SK-N-SH (cell line): ENCODE results near the gene KRT20. TPM values are rescaled to one million over a fixed set of nuclear protein-coding genes. Genes with fewer than 3 reads are reported as not detected.

ENCODE experiments used
- CTCF ChIA-PET: fragments of 300-600, 350-600 bp; formaldehyde crosslinking; extraction: SDS; loops from one replicate; lab custom pipeline; 2021; lab: Yijun Ruan, JAX
- POLR2A ChIA-PET: fragments of 350-600 bp; sonication (Branson Sonifier 250); formaldehyde crosslinking; extraction: SDS; loops from one replicate; lab custom pipeline; 2020; ENCODE audit warnings: antibody characterized with exemption, inconsistent platforms; lab: Yijun Ruan, JAX
- DNase-seq: peaks from one replicate; pipeline ENCODE4 v3.0.0; 2012
- H2AFZ ChIP-seq: fragments of 200-600 bp; sonication (generic); 2 replicates; pipeline ENCODE4 v1.8.1; 2016; ENCODE audit warnings: antibody characterized with exemption, mild to moderate bottlenecking, low read depth
- H3F3A ChIP-seq: fragments of 200-600 bp; sonication (generic); replicated peaks from 2 replicates; pipeline ENCODE3; 2016; ENCODE audit warnings: antibody characterized with exemption, mild to moderate bottlenecking; ENCODE audit not compliant: insufficient read depth
- H3K27ac ChIP-seq, 2 experiments: fragments of 200-500 bp in 1 of 2; fragments of 200-600 bp in 1 of 2; sonication (Bioruptor generic) in 1 of 2; sonication (generic), shearing (Covaris generic) in 1 of 2; 2 replicates each; pipeline versions ENCODE4 v1.5.1 to v1.6.1; 2014 to 2016; ENCODE audit warnings: low read depth in 2 of 2, inconsistent platforms in 1 of 2, low read length in 1 of 2, mild to moderate bottlenecking in 1 of 2, mixed read lengths in 1 of 2
- H3K27me3 ChIP-seq: fragments of 200-600 bp; sonication (generic), shearing (Covaris generic); 2 replicates; pipeline ENCODE4 v1.6.1; 2016; ENCODE audit warnings: mixed run types; ENCODE audit not compliant: insufficient read depth
- H3K36me3 ChIP-seq, 2 experiments: fragments of 200-500 bp in 1 of 2; fragments of 200-600 bp in 1 of 2; sonication (Bioruptor generic) in 1 of 2; sonication (generic) in 1 of 2; replicated peaks in 1 of 2; 2 replicates each; pipeline versions ENCODE3 to v1.5.1; 2014 to 2016; ENCODE audit warnings: low read length in 1 of 2, mild to moderate bottlenecking in 1 of 2; ENCODE audit not compliant: insufficient read depth in 2 of 2, control insufficient read depth in 1 of 2
- H3K4me1 ChIP-seq, 2 experiments: fragments of 200-500 bp in 1 of 2; fragments of 200-600 bp in 1 of 2; sonication (Bioruptor generic) in 1 of 2; sonication (generic), shearing (Covaris generic) in 1 of 2; 2 replicates each; pipeline versions ENCODE4 v1.5.1 to v1.6.1; 2014 to 2016; ENCODE audit warnings: low read depth in 1 of 2, low read length in 1 of 2, mixed run types in 1 of 2; ENCODE audit not compliant: insufficient read depth in 2 of 2, control insufficient read depth in 1 of 2
- H3K4me2 ChIP-seq: fragments of 200-600 bp; sonication (generic), shearing (Covaris generic); 2 replicates; pipeline ENCODE4 v1.6.1; 2017; ENCODE audit warnings: mixed run types
- H3K4me3 ChIP-seq, 2 experiments: fragments of 200-500 bp in 1 of 2; fragments of 200-600 bp in 1 of 2; sonication (Bioruptor generic) in 1 of 2; sonication (generic), shearing (Covaris generic) in 1 of 2; 2 replicates each; pipeline versions ENCODE4 v1.5.1 to v1.8.1; 2014 to 2016; ENCODE audit warnings: low read depth in 2 of 2, inconsistent platforms in 1 of 2, low read length in 1 of 2, mild to moderate bottlenecking in 1 of 2, mixed read lengths in 1 of 2, moderate library complexity in 1 of 2
- H3K79me2 ChIP-seq: fragments of 200-600 bp; sonication (generic); 2 replicates; pipeline ENCODE4 v1.8.1; 2017; ENCODE audit warnings: mild to moderate bottlenecking; ENCODE audit not compliant: insufficient read depth
- H3K9ac ChIP-seq: fragments of 200-600 bp; sonication (generic); 2 replicates; pipeline ENCODE4 v1.6.1; 2017; ENCODE audit warnings: mixed run types
- H3K9me2 ChIP-seq: fragments of 200-600 bp; sonication (generic); 2 replicates; pipeline ENCODE4 v1.6.1; 2017; ENCODE audit warnings: mixed run types
- H3K9me3 ChIP-seq: fragments of 200-600 bp; sonication (generic); 2 replicates; pipeline ENCODE4 v1.6.1; 2017; ENCODE audit warnings: mixed run types, mild to moderate bottlenecking, moderate library complexity
- H4K20me1 ChIP-seq: fragments of 200-600 bp; sonication (generic); 2 replicates; pipeline ENCODE4 v1.6.1; 2017; ENCODE audit warnings: mild to moderate bottlenecking, mixed run types; ENCODE audit not compliant: insufficient read depth
- ELF1 ChIP-seq: IDR thresholded peaks from 2 replicates; pipeline ENCODE4 v1.4.0; 2012
- EP300 ChIP-seq, 2 experiments: IDR thresholded peaks; 2 replicates each; pipeline versions ENCODE4 v1.4.0 to v1.6.1; 2012; ENCODE audit warnings: borderline replicate concordance in 1 of 2, low read depth in 1 of 2, low read length in 1 of 2
- FOXM1 ChIP-seq: IDR thresholded peaks from 2 replicates; pipeline ENCODE4 v1.4.0; 2012; ENCODE audit warnings: low read depth, mild to moderate bottlenecking
- GABPA ChIP-seq: IDR thresholded peaks from 2 replicates; pipeline ENCODE4 v1.4.0; 2012; ENCODE audit warnings: low read depth, mild to moderate bottlenecking
- JUND ChIP-seq: IDR thresholded peaks from 2 replicates; pipeline ENCODE4 v1.4.0; 2012
- NFIC ChIP-seq: IDR thresholded peaks from 2 replicates; pipeline ENCODE4 v1.4.0; 2012; ENCODE audit warnings: borderline replicate concordance
- NRF1 ChIP-seq: IDR thresholded peaks from 2 replicates; pipeline ENCODE4 v1.6.1; 2012; ENCODE audit warnings: low read depth, mild to moderate bottlenecking, low read length
- RCOR1 ChIP-seq: fragments of 150-350 bp; IDR thresholded peaks from 2 replicates; pipeline ENCODE4 v1.6.1; 2017; ENCODE audit warnings: antibody characterized with exemption, low read length
- RXRA ChIP-seq: IDR thresholded peaks from 2 replicates; pipeline ENCODE4 v1.4.0; 2012; ENCODE audit warnings: low read depth, mild to moderate bottlenecking, borderline replicate concordance
- SMC3 ChIP-seq: IDR thresholded peaks from 2 replicates; pipeline ENCODE4 v1.6.1; 2012; ENCODE audit warnings: low read depth, low read length, improper control_type of control experiment
- TAF1 ChIP-seq: IDR thresholded peaks from 2 replicates; pipeline ENCODE4 v1.6.1; 2012; ENCODE audit warnings: low read depth, mild to moderate bottlenecking, low read length, moderate library complexity, borderline replicate concordance
- WGBS: methylation state at CpG from one replicate; pipeline ENCODE4 v1.1.6; 2017; ENCODE audit warnings: low lambda C conversion rate; 5-methylcytosine and 5-hydroxymethylcytosine counted together
- polyA plus RNA-seq, 3 experiments: library from polyadenylated mRNA; depleted of rRNA; stranded (reverse); fragments of >200 nt; gene quantifications; 2 replicates each; pipeline ENCODE4 v1.2.3, GENCODE V29; 2012
- TF ChIP-seq, protein P1 (sequence below): IDR thresholded peaks from 2 replicates; pipeline ENCODE4 v1.4.0; 2012; ENCODE audit warnings: low read depth, borderline replicate concordance
- TF ChIP-seq, protein P2 (sequence below): IDR thresholded peaks from 2 replicates; pipeline ENCODE4 v1.4.0; 2012; ENCODE audit warnings: low read depth
- TF ChIP-seq, protein P3 (sequence below): IDR thresholded peaks from 2 replicates; pipeline ENCODE4 v1.6.1; 2012; ENCODE audit warnings: mild to moderate bottlenecking, low read depth, low read length, moderate library complexity
- TF ChIP-seq, protein P4 (sequence below): IDR thresholded peaks from 2 replicates; pipeline ENCODE4 v1.4.0; 2012; ENCODE audit warnings: low read depth, borderline replicate concordance
- TF ChIP-seq, protein P5 (sequence below): fragments of 150-350 bp; IDR thresholded peaks from 2 replicates; pipeline ENCODE4 v1.6.1; 2016; ENCODE audit warnings: mild to moderate bottlenecking, low read depth, low read length

KRT20 gene
- polyA plus RNA-seq, 1 of the 3 experiments (the other 2 are of a cell fraction): not detected

DNA sequence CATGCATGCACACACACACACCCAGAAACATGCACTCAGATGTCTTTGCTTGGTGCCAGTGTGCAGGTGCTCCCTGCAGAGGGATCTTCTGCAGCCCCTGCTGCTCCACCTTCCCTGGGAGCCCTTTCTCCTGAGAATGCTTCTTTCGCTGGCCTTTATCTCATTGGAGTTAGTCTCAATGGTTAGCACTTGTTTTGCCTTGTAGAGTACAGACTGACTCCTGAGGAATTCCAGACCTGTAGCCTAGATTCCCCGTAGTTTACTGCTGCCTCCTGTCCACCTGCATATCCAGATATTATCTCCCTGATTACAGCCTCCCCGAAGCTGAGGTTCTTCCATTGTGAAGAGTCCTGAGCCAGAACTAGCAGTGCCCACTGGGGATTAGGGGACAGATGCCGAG, 14.9 kb downstream of the KRT20 start:
- ChIA-PET POLR2A (no interaction called here), CTCF (interaction anchor here (1.1 kb wide), 1 partner anchor 778 kb away, joined by 3 read pairs; no protein-coding TSS in a partner anchor)
- Histone ChIP-seq H3K4me3 (no peak overlapping the region), H3K9me2 (no peaks in the 10 kb centered on the region), H4K20me1 (no peaks in the 10 kb centered on the region), H3K79me2 (no peaks in the 10 kb centered on the region), H3K9ac (no peak overlapping the region), H3F3A (no peaks in the 10 kb centered on the region), H3K27me3 (peaks cover 39% of the 10 kb centered on the region), H3K9me3 (no peaks in the 10 kb centered on the region; the same call in 1 of the 2 replicates), H3K4me2 (no peak overlapping the region), H3K27ac (no peak overlapping the region), H2AFZ (no peak overlapping the region), H3K36me3 (no peaks in the 10 kb centered on the region), H3K4me1 (no peaks in the 10 kb centered on the region)
- 17% methylated on average over 4 of the region's 4 CpGs for WGBS
- DNase-seq: no peak
- TF ChIP-seq JUND (no peak), ELF1 (no peak), FOXM1 (no peak), GABPA (no peak), RCOR1 (no peak), NFIC (no peak), NRF1 (no peak), SMC3 (no peak), TAF1 (no peak), EP300 (IDR thresholded peaks at IDR 0.05; ENCODE audit: borderline replicate concordance in 1 of 2, low read depth in 1 of 2, low read length in 1 of 2) (no peak), RXRA (no peak)
- TF ChIP-seq, protein P1, sequence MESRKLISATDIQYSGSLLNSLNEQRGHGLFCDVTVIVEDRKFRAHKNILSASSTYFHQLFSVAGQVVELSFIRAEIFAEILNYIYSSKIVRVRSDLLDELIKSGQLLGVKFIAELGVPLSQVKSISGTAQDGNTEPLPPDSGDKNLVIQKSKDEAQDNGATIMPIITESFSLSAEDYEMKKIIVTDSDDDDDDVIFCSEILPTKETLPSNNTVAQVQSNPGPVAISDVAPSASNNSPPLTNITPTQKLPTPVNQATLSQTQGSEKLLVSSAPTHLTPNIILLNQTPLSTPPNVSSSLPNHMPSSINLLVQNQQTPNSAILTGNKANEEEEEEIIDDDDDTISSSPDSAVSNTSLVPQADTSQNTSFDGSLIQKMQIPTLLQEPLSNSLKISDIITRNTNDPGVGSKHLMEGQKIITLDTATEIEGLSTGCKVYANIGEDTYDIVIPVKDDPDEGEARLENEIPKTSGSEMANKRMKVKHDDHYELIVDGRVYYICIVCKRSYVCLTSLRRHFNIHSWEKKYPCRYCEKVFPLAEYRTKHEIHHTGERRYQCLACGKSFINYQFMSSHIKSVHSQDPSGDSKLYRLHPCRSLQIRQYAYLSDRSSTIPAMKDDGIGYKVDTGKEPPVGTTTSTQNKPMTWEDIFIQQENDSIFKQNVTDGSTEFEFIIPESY: no peak
- TF ChIP-seq, protein P2, sequence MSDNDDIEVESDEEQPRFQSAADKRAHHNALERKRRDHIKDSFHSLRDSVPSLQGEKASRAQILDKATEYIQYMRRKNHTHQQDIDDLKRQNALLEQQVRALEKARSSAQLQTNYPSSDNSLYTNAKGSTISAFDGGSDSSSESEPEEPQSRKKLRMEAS: no peak
- TF ChIP-seq, protein P3, sequence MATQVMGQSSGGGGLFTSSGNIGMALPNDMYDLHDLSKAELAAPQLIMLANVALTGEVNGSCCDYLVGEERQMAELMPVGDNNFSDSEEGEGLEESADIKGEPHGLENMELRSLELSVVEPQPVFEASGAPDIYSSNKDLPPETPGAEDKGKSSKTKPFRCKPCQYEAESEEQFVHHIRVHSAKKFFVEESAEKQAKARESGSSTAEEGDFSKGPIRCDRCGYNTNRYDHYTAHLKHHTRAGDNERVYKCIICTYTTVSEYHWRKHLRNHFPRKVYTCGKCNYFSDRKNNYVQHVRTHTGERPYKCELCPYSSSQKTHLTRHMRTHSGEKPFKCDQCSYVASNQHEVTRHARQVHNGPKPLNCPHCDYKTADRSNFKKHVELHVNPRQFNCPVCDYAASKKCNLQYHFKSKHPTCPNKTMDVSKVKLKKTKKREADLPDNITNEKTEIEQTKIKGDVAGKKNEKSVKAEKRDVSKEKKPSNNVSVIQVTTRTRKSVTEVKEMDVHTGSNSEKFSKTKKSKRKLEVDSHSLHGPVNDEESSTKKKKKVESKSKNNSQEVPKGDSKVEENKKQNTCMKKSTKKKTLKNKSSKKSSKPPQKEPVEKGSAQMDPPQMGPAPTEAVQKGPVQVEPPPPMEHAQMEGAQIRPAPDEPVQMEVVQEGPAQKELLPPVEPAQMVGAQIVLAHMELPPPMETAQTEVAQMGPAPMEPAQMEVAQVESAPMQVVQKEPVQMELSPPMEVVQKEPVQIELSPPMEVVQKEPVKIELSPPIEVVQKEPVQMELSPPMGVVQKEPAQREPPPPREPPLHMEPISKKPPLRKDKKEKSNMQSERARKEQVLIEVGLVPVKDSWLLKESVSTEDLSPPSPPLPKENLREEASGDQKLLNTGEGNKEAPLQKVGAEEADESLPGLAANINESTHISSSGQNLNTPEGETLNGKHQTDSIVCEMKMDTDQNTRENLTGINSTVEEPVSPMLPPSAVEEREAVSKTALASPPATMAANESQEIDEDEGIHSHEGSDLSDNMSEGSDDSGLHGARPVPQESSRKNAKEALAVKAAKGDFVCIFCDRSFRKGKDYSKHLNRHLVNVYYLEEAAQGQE: no peak
- TF ChIP-seq, protein P4, sequence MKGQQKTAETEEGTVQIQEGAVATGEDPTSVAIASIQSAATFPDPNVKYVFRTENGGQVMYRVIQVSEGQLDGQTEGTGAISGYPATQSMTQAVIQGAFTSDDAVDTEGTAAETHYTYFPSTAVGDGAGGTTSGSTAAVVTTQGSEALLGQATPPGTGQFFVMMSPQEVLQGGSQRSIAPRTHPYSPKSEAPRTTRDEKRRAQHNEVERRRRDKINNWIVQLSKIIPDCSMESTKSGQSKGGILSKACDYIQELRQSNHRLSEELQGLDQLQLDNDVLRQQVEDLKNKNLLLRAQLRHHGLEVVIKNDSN: no peak
- TF ChIP-seq, protein P5, sequence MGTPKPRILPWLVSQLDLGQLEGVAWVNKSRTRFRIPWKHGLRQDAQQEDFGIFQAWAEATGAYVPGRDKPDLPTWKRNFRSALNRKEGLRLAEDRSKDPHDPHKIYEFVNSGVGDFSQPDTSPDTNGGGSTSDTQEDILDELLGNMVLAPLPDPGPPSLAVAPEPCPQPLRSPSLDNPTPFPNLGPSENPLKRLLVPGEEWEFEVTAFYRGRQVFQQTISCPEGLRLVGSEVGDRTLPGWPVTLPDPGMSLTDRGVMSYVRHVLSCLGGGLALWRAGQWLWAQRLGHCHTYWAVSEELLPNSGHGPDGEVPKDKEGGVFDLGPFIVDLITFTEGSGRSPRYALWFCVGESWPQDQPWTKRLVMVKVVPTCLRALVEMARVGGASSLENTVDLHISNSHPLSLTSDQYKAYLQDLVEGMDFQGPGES: no peak
